OCI-M1 (cell line): ENCODE measurements around the gene MUC7.
"Not testable (repeated sequence)": the region's sequence is repeated elsewhere in the genome, so short reads cannot be mapped to it uniquely, and the experiment has no call there.

Experiments used
- DNase-seq: peaks from one replicate; lab custom pipeline; 2025; lab: John Stamatoyannopoulos, UW

The MUC7 gene

GRCh38 chr4:70471897-70472296 is at the start of gene MUC7:
Gene MUC7, plus strand, starts transcription at chr4:70472197. Its CDS starts 1,825 bp downstream, at chr4:70474022.
- DNase-seq = no peak

GRCh38 chr4:70425306-70425705 is 46.7 kb upstream of the MUC7 start:
- peak; percentile 46 for DNase-seq

- peak; percentile 28 for DNase-seq
Measured at GRCh38 chr4:70426789-70427188, 45.2 kb upstream of the MUC7 start.

- DNase-seq = no peak
Measured at GRCh38 chr4:70437197-70437596, 34.8 kb upstream of the MUC7 start.

- DNase-seq = no peak
Measured at GRCh38 chr4:70442474-70442873, 29.5 kb upstream of the MUC7 start.

- DNase-seq = no peak
Measured at GRCh38 chr4:70443329-70443728, 28.7 kb upstream of the MUC7 start.

- DNase-seq = no peak
Measured at GRCh38 chr4:70449220-70449619, 22.8 kb upstream of the MUC7 start.

- DNase-seq = no peak
Measured at GRCh38 chr4:70452946-70453345, 19.1 kb upstream of the MUC7 start.

- no peak for DNase-seq
Measured at GRCh38 chr4:70463335-70463734, 8.7 kb upstream of the MUC7 start.

- DNase-seq = no peak
Measured at GRCh38 chr4:70473679-70474078, 1.7 kb downstream of the MUC7 start.

GRCh38 chr4:70488748-70489147 is 16.8 kb downstream of the MUC7 start:
- DNase-seq = no peak

GRCh38 chr4:70496231-70496630 is 24.2 kb downstream of the MUC7 start:
- peak; percentile 52 for DNase-seq

GRCh38 chr4:70501838-70502237 is 29.8 kb downstream of the MUC7 start:
- DNase-seq = not testable (repeated sequence)

- no peak for DNase-seq
Measured at GRCh38 chr4:70504733-70505132, 32.7 kb downstream of the MUC7 start.

GRCh38 chr4:70505151-70505748 is 33.3 kb downstream of the MUC7 start:
- DNase-seq = peak; percentile 76

- no peak for DNase-seq
Measured at GRCh38 chr4:70508801-70509200, 36.8 kb downstream of the MUC7 start.

GRCh38 chr4:70511365-70511764 is 39.4 kb downstream of the MUC7 start:
- peak; percentile 38 for DNase-seq

GRCh38 chr4:70515367-70516250 is 43.6 kb downstream of the MUC7 start:
- no peak for DNase-seq

- DNase-seq = no peak
Measured at GRCh38 chr4:70518269-70518668, 46.3 kb downstream of the MUC7 start, which contains the start of gene AMTN. Gene AMTN, plus strand, starts transcription at chr4:70518569. Its CDS starts 209 bp downstream, at chr4:70518778.

GRCh38 chr4:70518716-70519115 is 46.7 kb downstream of the MUC7 start:
- no peak for DNase-seq

- no peak for DNase-seq
Measured at GRCh38 chr4:70522626-70523025, 50.6 kb downstream of the MUC7 start.

GRCh38 chr4:70530997-70531396 is 59.0 kb downstream of the MUC7 start:
- no peak for DNase-seq

- peak; percentile 9 for DNase-seq
Measured at GRCh38 chr4:70531981-70532380, 60.0 kb downstream of the MUC7 start.
